ENCODE measurements around the gene PKNOX1.
"Not testable (repeated sequence)": the region's sequence is repeated elsewhere in the genome, so short reads cannot be mapped to it uniquely, and the experiment has no call there.

- TF ChIP-seq, protein P1, sequence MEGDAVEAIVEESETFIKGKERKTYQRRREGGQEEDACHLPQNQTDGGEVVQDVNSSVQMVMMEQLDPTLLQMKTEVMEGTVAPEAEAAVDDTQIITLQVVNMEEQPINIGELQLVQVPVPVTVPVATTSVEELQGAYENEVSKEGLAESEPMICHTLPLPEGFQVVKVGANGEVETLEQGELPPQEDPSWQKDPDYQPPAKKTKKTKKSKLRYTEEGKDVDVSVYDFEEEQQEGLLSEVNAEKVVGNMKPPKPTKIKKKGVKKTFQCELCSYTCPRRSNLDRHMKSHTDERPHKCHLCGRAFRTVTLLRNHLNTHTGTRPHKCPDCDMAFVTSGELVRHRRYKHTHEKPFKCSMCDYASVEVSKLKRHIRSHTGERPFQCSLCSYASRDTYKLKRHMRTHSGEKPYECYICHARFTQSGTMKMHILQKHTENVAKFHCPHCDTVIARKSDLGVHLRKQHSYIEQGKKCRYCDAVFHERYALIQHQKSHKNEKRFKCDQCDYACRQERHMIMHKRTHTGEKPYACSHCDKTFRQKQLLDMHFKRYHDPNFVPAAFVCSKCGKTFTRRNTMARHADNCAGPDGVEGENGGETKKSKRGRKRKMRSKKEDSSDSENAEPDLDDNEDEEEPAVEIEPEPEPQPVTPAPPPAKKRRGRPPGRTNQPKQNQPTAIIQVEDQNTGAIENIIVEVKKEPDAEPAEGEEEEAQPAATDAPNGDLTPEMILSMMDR (IDR thresholded peaks at IDR 0.05) = not testable (repeated sequence)
- TF ChIP-seq POLR2A (IDR thresholded peaks at IDR 0.05) = not testable (repeated sequence)
These were observed 6.7 kb upstream of the PKNOX1 start for GRCh38 chr21:42967616-42968015.

Data from esophagus squamous epithelium (tissue), 4 donors.